SK-N-SH (cell line): ENCODE data around the gene TTC23L.

Experiments
- CHD2 ChIP-seq: fragments of 150-350 bp; IDR thresholded peaks from 2 replicates; pipeline ENCODE4 v1.6.1; 2018; ENCODE audit warnings: low read length; ENCODE audit not compliant: partially characterized antibody
- EP300 ChIP-seq, 2 experiments: IDR thresholded peaks; 2 replicates each; pipeline versions ENCODE4 v1.4.0 to v1.6.1; 2012; ENCODE audit warnings: borderline replicate concordance in 1 of 2, low read depth in 1 of 2, low read length in 1 of 2
- MXI1 ChIP-seq: IDR thresholded peaks from 2 replicates; pipeline ENCODE4 v1.6.1; 2012; ENCODE audit warnings: mild to moderate bottlenecking, low read depth, low read length, improper control_type of control experiment
- NFIC ChIP-seq: IDR thresholded peaks from 2 replicates; pipeline ENCODE4 v1.4.0; 2012; ENCODE audit warnings: borderline replicate concordance
- YY1 ChIP-seq: IDR thresholded peaks from 2 replicates; pipeline ENCODE4 v1.4.0; 2012; ENCODE audit warnings: low read depth, mild to moderate bottlenecking
- TF ChIP-seq, protein P1 (sequence below): fragments of 200-600 bp; sonication (generic); IDR thresholded peaks from 2 replicates; pipeline ENCODE4 v1.6.1; 2017; ENCODE audit warnings: antibody characterized with exemption, mild to moderate bottlenecking, moderate library complexity

GRCh38 chr5:34889394-34889793, 50.4 kb downstream of the TTC23L start:
- TF ChIP-seq YY1 (no peak), EP300 (IDR thresholded peaks at IDR 0.05; ENCODE audit: borderline replicate concordance in 1 of 2, low read depth in 1 of 2, low read length in 1 of 2) (no peak), NFIC (no peak), CHD2 (no peak), MXI1 (no peak)
- TF ChIP-seq, protein P1, sequence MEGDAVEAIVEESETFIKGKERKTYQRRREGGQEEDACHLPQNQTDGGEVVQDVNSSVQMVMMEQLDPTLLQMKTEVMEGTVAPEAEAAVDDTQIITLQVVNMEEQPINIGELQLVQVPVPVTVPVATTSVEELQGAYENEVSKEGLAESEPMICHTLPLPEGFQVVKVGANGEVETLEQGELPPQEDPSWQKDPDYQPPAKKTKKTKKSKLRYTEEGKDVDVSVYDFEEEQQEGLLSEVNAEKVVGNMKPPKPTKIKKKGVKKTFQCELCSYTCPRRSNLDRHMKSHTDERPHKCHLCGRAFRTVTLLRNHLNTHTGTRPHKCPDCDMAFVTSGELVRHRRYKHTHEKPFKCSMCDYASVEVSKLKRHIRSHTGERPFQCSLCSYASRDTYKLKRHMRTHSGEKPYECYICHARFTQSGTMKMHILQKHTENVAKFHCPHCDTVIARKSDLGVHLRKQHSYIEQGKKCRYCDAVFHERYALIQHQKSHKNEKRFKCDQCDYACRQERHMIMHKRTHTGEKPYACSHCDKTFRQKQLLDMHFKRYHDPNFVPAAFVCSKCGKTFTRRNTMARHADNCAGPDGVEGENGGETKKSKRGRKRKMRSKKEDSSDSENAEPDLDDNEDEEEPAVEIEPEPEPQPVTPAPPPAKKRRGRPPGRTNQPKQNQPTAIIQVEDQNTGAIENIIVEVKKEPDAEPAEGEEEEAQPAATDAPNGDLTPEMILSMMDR: no peak
